ENCODE results near the gene NEK10. TPM values are rescaled to one million over a fixed set of nuclear protein-coding genes. Genes with fewer than 3 reads are reported as not detected.
"Not testable (repeated sequence)": the region's sequence is repeated elsewhere in the genome, so short reads cannot be mapped to it uniquely, and the experiment has no call there.

The NEK10 gene
- total and polyA plus RNA-seq, 2 donors from 2014 or later: 1.0 to 4.1 TPM

- Histone ChIP-seq H3K36me3 (ENCODE audit: control insufficient read depth in 2 of 3, insufficient read depth in 3 of 3, low read length in 3 of 3) (no peaks in the 10 kb centered on the region), H3K27me3 (ENCODE audit: control insufficient read depth, insufficient read depth, low read length) (no peaks in the 10 kb centered on the region), H3K4me3 (ENCODE audit: low read length in 3 of 3) (no peak overlapping the region), H3K9me3 (ENCODE audit: control insufficient read depth in 2 of 3, insufficient read depth in 1 of 3, low read length in 3 of 3) (no peaks in the 10 kb centered on the region), H3K4me1 (ENCODE audit: control insufficient read depth in 2 of 3, insufficient read depth in 2 of 3, low read depth in 1 of 3, low read length in 3 of 3) (no peaks in the 10 kb centered on the region), H3K9ac (ENCODE audit: low read length in 3 of 3) (no peak overlapping the region), H3K27ac (ENCODE audit: low read depth in 2 of 2, low read length in 2 of 2) (no peak overlapping the region)
- DNase-seq (no peak), FAIRE-seq (no peak)
- intact Hi-C loops (cut with DNase I): no loop called here
- no peak for TF ChIP-seq CTCF (IDR thresholded peaks at IDR 0.05; ENCODE audit: borderline replicate concordance, extremely low read depth, insufficient read depth)
Observed at GRCh38 chr3:27340534-27340933, 28.6 kb downstream of the NEK10 start.

GRCh38 chr3:27335571-27335970 lies 33.6 kb downstream of the NEK10 start:
- FAIRE-seq: no peak
- H3K27me3 ChIP-seq (ENCODE audit: control insufficient read depth, insufficient read depth, low read length): no peaks in the 10 kb centered on the region
- no peak for DNase-seq
- no peak for TF ChIP-seq CTCF (IDR thresholded peaks at IDR 0.05; ENCODE audit: borderline replicate concordance, extremely low read depth, insufficient read depth)
- no peaks in the 10 kb centered on the region for H3K36me3 ChIP-seq (ENCODE audit: control insufficient read depth in 2 of 3, insufficient read depth in 3 of 3, low read length in 3 of 3)
- H3K27ac ChIP-seq (ENCODE audit: low read depth in 2 of 2, low read length in 2 of 2): no peak overlapping the region
- no peaks in the 10 kb centered on the region for H3K9me3 ChIP-seq (ENCODE audit: control insufficient read depth in 2 of 3, insufficient read depth in 1 of 3, low read length in 3 of 3)
- no peak overlapping the region for H3K4me3 ChIP-seq (ENCODE audit: low read length in 3 of 3)
- no peak overlapping the region for H3K9ac ChIP-seq (ENCODE audit: low read length in 3 of 3)
- intact Hi-C loops (cut with DNase I): no loop called here
- no peaks in the 10 kb centered on the region for H3K4me1 ChIP-seq (ENCODE audit: control insufficient read depth in 2 of 3, insufficient read depth in 2 of 3, low read depth in 1 of 3, low read length in 3 of 3)

GRCh38 chr3:27333843-27334242 lies 35.3 kb downstream of the NEK10 start:
- no peaks in the 10 kb centered on the region for H3K9me3 ChIP-seq (ENCODE audit: control insufficient read depth in 2 of 3, insufficient read depth in 1 of 3, low read length in 3 of 3)
- intact Hi-C loops (cut with DNase I): no loop called here
- H3K4me3 ChIP-seq (ENCODE audit: low read length in 3 of 3): no peak overlapping the region
- TF ChIP-seq CTCF (IDR thresholded peaks at IDR 0.05; ENCODE audit: borderline replicate concordance, extremely low read depth, insufficient read depth): no peak
- H3K27me3 ChIP-seq (ENCODE audit: control insufficient read depth, insufficient read depth, low read length): no peaks in the 10 kb centered on the region
- no peak overlapping the region for H3K9ac ChIP-seq (ENCODE audit: low read length in 3 of 3)
- no peaks in the 10 kb centered on the region for H3K4me1 ChIP-seq (ENCODE audit: control insufficient read depth in 2 of 3, insufficient read depth in 2 of 3, low read depth in 1 of 3, low read length in 3 of 3)
- FAIRE-seq (no peak), DNase-seq (no peak)
- no peak overlapping the region for H3K27ac ChIP-seq (ENCODE audit: low read depth in 2 of 2, low read length in 2 of 2)
- no peaks in the 10 kb centered on the region for H3K36me3 ChIP-seq (ENCODE audit: control insufficient read depth in 2 of 3, insufficient read depth in 3 of 3, low read length in 3 of 3)

- DNase-seq; intact Hi-C loops (cut with DNase I); H3K9me3 ChIP-seq (ENCODE audit: control insufficient read depth in 2 of 3, insufficient read depth in 1 of 3, low read length in 3 of 3); H3K27me3 ChIP-seq (ENCODE audit: control insufficient read depth, insufficient read depth, low read length); FAIRE-seq; H3K9ac ChIP-seq (ENCODE audit: low read length in 3 of 3); H3K36me3 ChIP-seq (ENCODE audit: control insufficient read depth in 2 of 3, insufficient read depth in 3 of 3, low read length in 3 of 3); H3K4me1 ChIP-seq (ENCODE audit: control insufficient read depth in 2 of 3, insufficient read depth in 2 of 3, low read depth in 1 of 3, low read length in 3 of 3); H3K27ac ChIP-seq (ENCODE audit: low read depth in 2 of 2, low read length in 2 of 2); H3K4me3 ChIP-seq (ENCODE audit: low read length in 3 of 3): not testable (repeated sequence)
Observed at GRCh38 chr3:27328982-27329762, 40.0 kb downstream of the NEK10 start.
